ENCODE measurements around the gene SULT1A2.
"Not testable (repeated sequence)": the region's sequence is repeated elsewhere in the genome, so short reads cannot be mapped to it uniquely, and the experiment has no call there.

The SULT1A2 gene

GRCh38 chr16:28592511-28592910 lies 4.3 kb downstream of the SULT1A2 start:
- no peak for DNase-seq (ENCODE audit: extremely low read depth in 1 of 2, low read depth in 1 of 2)

- DNase-seq (ENCODE audit: extremely low read depth in 1 of 2, low read depth in 1 of 2), result no peak
Measured at GRCh38 chr16:28591355-28591754, 5.5 kb downstream of the SULT1A2 start.

- DNase-seq (ENCODE audit: extremely low read depth in 1 of 2, low read depth in 1 of 2), result no peak
Measured at GRCh38 chr16:28590384-28591340, 6.2 kb downstream of the SULT1A2 start.

- no peak for DNase-seq (ENCODE audit: extremely low read depth in 1 of 2, low read depth in 1 of 2)
Measured at GRCh38 chr16:28589930-28590329, 6.9 kb downstream of the SULT1A2 start.

GRCh38 chr16:28589069-28589468 lies 7.8 kb downstream of the SULT1A2 start:
- DNase-seq (ENCODE audit: extremely low read depth in 1 of 2, low read depth in 1 of 2), result no peak

GRCh38 chr16:28587386-28587785 lies 9.5 kb downstream of the SULT1A2 start:
- no peak for DNase-seq (ENCODE audit: extremely low read depth in 1 of 2, low read depth in 1 of 2)

- no peak for DNase-seq (ENCODE audit: extremely low read depth in 1 of 2, low read depth in 1 of 2)
Measured at GRCh38 chr16:28586466-28586865, 10.4 kb downstream of the SULT1A2 start.

GRCh38 chr16:28585674-28586073 lies 11.2 kb downstream of the SULT1A2 start:
- DNase-seq (ENCODE audit: extremely low read depth in 1 of 2, low read depth in 1 of 2), result no peak

- no peak for DNase-seq (ENCODE audit: extremely low read depth in 1 of 2, low read depth in 1 of 2)
Measured at GRCh38 chr16:28580726-28581315, 16.0 kb downstream of the SULT1A2 start.

- DNase-seq (ENCODE audit: extremely low read depth in 1 of 2, low read depth in 1 of 2), result no peak
Measured at GRCh38 chr16:28575446-28576109, 21.3 kb downstream of the SULT1A2 start.

GRCh38 chr16:28574925-28575324 lies 21.9 kb downstream of the SULT1A2 start:
- DNase-seq (ENCODE audit: extremely low read depth in 1 of 2, low read depth in 1 of 2), result no peak

- DNase-seq (ENCODE audit: extremely low read depth in 1 of 2, low read depth in 1 of 2), result no peak
Measured at GRCh38 chr16:28573738-28574718, 22.8 kb downstream of the SULT1A2 start.

- DNase-seq (ENCODE audit: extremely low read depth in 1 of 2, low read depth in 1 of 2), result no peak
Measured at GRCh38 chr16:28572696-28573510, 23.9 kb downstream of the SULT1A2 start.

GRCh38 chr16:28569968-28570752 lies 26.7 kb downstream of the SULT1A2 start:
- DNase-seq (ENCODE audit: extremely low read depth in 1 of 2, low read depth in 1 of 2), result no peak

- DNase-seq (ENCODE audit: extremely low read depth in 1 of 2, low read depth in 1 of 2), result no peak
Measured at GRCh38 chr16:28569021-28569420, 27.8 kb downstream of the SULT1A2 start.

- DNase-seq (ENCODE audit: extremely low read depth in 1 of 2, low read depth in 1 of 2), result no peak
Measured at GRCh38 chr16:28567292-28567691, 29.6 kb downstream of the SULT1A2 start.

- not testable (repeated sequence) for DNase-seq (ENCODE audit: extremely low read depth in 1 of 2, low read depth in 1 of 2)
Measured at GRCh38 chr16:28566233-28566925, 30.5 kb downstream of the SULT1A2 start.

GRCh38 chr16:28563218-28563617 lies 33.6 kb downstream of the SULT1A2 start:
- DNase-seq (ENCODE audit: extremely low read depth in 1 of 2, low read depth in 1 of 2), result no peak

Data from stimulated activated CD8-positive, alpha-beta memory T cell treated with anti-CD3 and anti-CD28 coated beads, Interleukin-7, amount 100 ng/mL, for 48 hours (primary cell).